ENCODE measurements around the gene SEL1L3.

Gene SEL1L3

DNA sequence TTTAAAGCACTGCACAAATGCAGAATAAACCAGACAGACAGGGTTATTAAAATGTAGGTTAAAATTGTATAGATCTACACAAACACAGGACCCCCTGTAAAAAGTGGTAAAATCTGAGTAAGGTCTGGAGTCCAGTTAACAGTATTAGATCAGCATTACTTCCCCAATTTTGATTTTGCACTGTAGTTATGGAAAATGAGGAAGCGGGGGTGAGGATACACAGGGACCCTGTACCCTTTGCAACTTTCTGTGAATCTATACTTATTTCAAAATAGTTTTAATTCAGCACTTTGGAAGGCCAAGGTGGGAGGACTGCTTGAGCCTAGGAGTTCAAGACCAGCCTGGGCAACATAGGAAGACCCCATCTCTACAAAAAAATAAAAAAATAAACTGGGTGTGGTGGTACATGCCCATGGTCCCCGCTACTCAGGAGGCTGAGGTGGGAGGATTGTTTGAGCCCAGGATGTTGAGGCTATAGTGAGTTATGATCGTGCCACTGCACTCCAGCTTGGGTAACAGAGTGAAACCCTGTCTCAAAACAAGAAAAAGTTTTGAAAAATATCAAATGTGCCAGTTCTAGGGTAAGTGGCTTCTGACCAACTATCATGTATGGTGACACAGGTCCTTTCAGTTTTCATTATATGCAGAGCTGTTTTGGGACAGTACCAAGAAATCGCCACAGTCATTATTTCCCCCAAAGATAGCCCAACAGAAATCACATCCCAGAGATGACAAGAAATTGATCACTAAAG, 17.7 kb downstream of the SEL1L3 start:
- no peak overlapping the region for H3K4me3 Mint-ChIP-seq
- peaks cover 55% of the 10 kb centered on the region for H3K36me3 Mint-ChIP-seq
- DNase-seq (ENCODE audit: low spot score in 2 of 2): no peak
- peak; percentile 91 for ATAC-seq
- H3K27ac Mint-ChIP-seq: peak overlapping the region; percentile 92
- H3K4me1 Mint-ChIP-seq: peaks cover 91% of the 10 kb centered on the region
- H3K9me3 Mint-ChIP-seq: no peaks in the 10 kb centered on the region

DNA sequence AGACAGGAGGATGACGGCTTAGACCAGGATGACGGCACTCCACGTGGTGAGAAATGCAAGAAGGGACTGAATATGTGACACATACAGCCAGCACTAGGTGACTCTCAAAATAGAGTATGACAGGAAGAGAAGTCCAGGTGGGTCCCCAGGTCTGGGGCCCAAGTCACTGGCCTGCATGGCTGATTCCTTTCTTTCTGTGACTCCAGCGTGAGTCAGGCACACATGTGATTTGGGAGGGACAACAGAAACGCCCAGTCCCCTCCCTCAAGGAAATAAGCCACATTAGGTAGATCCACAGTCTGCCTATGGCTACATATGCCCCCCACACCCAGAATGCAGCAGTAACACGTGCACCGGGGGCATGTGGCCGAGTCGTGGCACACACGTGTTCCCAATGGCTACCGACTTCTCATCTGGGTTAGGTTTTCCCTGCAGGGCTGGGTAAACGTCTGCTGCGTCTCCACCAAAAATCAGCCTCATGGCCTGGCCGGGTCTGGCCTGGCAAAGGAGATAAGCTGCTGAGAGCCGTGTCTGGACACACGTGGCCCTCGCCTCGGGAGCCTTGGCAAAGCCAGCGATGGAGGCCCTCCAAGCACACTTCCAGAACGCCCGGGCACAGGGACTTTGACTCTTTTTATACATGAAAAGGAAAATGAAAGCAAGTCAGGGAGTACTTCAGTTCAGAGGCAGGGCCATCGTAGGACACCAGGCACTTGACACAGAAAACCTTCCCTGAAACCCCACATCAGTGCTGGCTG, 19.3 kb downstream of the SEL1L3 start:
- Mint-ChIP-seq H3K4me3 (peak overlapping the region; percentile 36), H3K4me1 (peaks cover 75% of the 10 kb centered on the region), H3K9me3 (no peaks in the 10 kb centered on the region), H3K27ac (peak overlapping the region; percentile 92), H3K36me3 (peaks cover 67% of the 10 kb centered on the region)
- ATAC-seq (peak; percentile 31), DNase-seq (ENCODE audit: low spot score in 2 of 2) (no peak)

- H3K4me1 Mint-ChIP-seq: peaks cover 70% of the 10 kb centered on the region
- peak overlapping the region; percentile 36 for H3K4me3 Mint-ChIP-seq
- peaks cover 59% of the 10 kb centered on the region for H3K36me3 Mint-ChIP-seq
- ATAC-seq (no peak), DNase-seq (ENCODE audit: low spot score in 2 of 2) (no peak)
- H3K27ac Mint-ChIP-seq: peak overlapping the region; percentile 92
- H3K9me3 Mint-ChIP-seq: no peaks in the 10 kb centered on the region
Observed at GRCh38 chr4:25842229-25842845, 20.5 kb downstream of the SEL1L3 start.

DNA sequence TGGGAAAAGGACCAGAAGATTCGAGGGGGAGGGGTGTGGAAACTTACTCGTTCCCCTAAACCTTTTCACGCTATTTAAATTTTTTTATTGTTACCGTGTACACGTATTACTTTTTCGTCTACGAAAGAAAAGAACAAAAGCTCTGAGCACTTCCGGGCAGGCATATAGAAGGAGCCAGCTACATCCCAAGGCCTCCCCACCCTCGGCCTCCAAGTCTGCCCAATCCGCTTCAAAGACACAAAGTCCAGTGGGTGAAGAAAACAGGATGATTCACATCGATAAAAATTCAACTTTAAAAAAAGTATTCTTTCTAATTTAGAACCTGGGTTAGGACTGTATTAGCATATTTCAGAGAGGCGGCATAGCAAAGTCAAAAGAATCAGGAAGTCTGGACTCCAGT, 23.1 kb downstream of the SEL1L3 start:
- no peak overlapping the region for H3K27ac Mint-ChIP-seq
- no peak overlapping the region for H3K4me3 Mint-ChIP-seq
- H3K9me3 Mint-ChIP-seq: no peaks in the 10 kb centered on the region
- ATAC-seq: no peak
- peaks cover 35% of the 10 kb centered on the region for H3K36me3 Mint-ChIP-seq
- no peak for DNase-seq (ENCODE audit: low spot score in 2 of 2)
- peaks cover 61% of the 10 kb centered on the region for H3K4me1 Mint-ChIP-seq

DNA sequence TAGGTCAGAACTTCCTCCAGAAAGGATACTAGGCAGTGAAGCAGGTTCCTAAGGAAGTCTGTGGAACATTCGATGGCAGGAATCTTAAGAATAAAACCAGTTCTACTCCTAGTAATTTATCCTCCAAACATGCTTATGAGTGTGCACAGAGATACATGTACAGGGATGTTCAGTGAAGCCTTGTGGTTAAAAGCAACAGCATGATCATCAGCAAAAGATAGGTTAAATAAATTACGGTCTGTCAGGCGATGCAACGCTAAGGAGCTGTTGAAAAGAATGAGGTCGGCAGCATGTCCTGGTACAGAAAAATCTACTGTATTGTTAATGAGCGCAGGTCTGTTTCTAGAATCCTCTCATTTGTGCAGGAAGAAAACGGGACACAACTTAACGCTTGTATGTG, 23.6 kb downstream of the SEL1L3 start:
- H3K9me3 Mint-ChIP-seq: no peaks in the 10 kb centered on the region
- H3K36me3 Mint-ChIP-seq: peaks cover 39% of the 10 kb centered on the region
- no peak overlapping the region for H3K27ac Mint-ChIP-seq
- peaks cover 60% of the 10 kb centered on the region for H3K4me1 Mint-ChIP-seq
- DNase-seq (ENCODE audit: low spot score in 2 of 2): no peak
- ATAC-seq: no peak
- H3K4me3 Mint-ChIP-seq: no peak overlapping the region

DNA sequence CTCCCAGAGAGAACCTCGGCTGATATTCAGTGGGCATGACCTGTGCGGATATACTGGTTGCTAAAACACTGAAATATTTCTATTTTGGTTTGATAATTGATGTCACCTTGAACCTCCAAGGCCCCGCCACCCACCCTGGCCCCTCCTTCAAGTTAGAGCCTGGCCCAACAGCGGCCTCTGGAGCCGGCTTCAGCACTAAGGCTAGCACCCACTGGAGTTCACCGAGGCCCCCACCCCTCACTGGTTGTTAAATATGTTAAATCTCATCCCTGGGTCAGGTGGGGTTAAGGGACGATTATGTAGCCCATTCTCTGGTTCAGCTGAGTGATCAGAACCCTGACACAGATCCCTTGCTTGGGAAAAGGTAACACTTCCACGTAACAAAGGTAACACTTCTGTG, 24.3 kb downstream of the SEL1L3 start:
- Mint-ChIP-seq H3K27ac (peak overlapping the region; percentile 13), H3K4me1 (peaks cover 53% of the 10 kb centered on the region), H3K36me3 (peaks cover 42% of the 10 kb centered on the region), H3K9me3 (no peaks in the 10 kb centered on the region), H3K4me3 (no peak overlapping the region)
- DNase-seq (ENCODE audit: low spot score in 2 of 2): no peak
- no peak for ATAC-seq

- H3K36me3 Mint-ChIP-seq: peaks cover 42% of the 10 kb centered on the region
- no peak overlapping the region for H3K27ac Mint-ChIP-seq
- ATAC-seq (no peak), DNase-seq (ENCODE audit: low spot score in 2 of 2) (no peak)
- no peak overlapping the region for H3K4me3 Mint-ChIP-seq
- peaks cover 39% of the 10 kb centered on the region for H3K4me1 Mint-ChIP-seq
- no peaks in the 10 kb centered on the region for H3K9me3 Mint-ChIP-seq
Observed at GRCh38 chr4:25837107-25837506, 25.7 kb downstream of the SEL1L3 start.

- Mint-ChIP-seq H3K9me3 (no peaks in the 10 kb centered on the region), H3K4me3 (no peak overlapping the region), H3K36me3 (peaks cover 50% of the 10 kb centered on the region), H3K27ac (peak overlapping the region; percentile 76), H3K4me1 (peaks cover 23% of the 10 kb centered on the region)
- ATAC-seq (no peak), DNase-seq (ENCODE audit: low spot score in 2 of 2) (no peak)
Observed at GRCh38 chr4:25835384-25835783, 27.4 kb downstream of the SEL1L3 start.

DNA sequence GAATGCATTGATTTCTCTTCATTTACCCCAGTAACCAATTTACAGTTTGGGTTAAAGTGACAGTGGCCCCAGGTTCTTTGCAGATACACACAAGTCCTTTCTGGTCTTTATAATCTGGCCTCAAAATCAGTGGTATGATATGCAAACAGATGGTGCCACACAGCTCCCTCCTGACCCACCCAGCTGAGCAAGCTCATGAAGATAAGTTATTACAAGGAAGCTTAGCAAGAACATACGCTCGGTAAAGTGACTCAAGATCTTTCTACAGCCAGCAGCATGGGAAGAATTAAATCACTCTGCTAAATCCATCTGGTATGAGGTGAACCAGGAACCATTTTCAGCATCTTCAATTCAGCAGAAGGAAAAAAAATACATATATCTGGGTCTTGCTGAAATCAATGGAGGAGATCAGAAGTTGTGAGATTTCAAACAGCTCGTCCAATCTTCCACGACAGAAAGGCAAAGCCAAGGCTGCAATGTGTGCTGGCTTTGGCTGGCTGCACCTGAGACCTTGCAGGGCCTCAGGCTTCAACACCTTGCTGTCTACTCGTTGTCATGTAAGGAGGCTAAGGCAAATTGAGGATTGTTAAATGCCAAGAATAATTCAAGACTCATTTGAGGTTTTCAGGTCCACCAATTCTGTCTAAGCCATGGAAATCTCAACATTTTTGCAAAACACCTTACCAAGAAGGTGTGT, 28.2 kb downstream of the SEL1L3 start:
- H3K4me1 Mint-ChIP-seq: peaks cover 22% of the 10 kb centered on the region
- peak overlapping the region; percentile 76 for H3K27ac Mint-ChIP-seq
- H3K36me3 Mint-ChIP-seq: peaks cover 54% of the 10 kb centered on the region

GRCh38 chr4:25830548-25830947, 32.2 kb downstream of the SEL1L3 start:
- Mint-ChIP-seq H3K36me3 (peaks cover 76% of the 10 kb centered on the region), H3K4me3 (no peak overlapping the region), H3K27ac (no peak overlapping the region)

More for the DNA sequence above, 28.2 kb downstream of the SEL1L3 start:
- H3K9me3 Mint-ChIP-seq: no peaks in the 10 kb centered on the region
- no peak overlapping the region for H3K4me3 Mint-ChIP-seq
- ATAC-seq: no peak
- DNase-seq (ENCODE audit: low spot score in 2 of 2): no peak

DNA sequence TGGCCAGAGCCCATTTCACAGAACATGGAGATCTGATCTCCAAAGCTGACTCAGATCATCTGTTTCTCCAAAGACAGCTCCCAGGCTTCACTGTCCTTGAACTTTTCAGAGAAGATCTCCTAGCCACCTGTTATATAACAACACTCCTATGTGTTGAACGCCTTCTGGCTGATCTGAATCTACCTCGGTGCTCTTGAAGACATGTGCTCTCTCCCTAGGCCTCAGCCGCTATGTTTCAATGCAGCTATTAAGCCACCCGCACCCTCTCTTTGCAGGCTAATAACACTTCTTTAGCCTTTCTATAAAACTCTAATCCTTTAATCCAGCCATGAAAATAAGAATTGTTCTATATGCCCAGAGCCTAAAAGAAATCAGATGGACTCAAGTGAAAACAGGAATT, 34.9 kb downstream of the SEL1L3 start:
- Mint-ChIP-seq H3K27ac (peak overlapping the region; percentile 34), H3K9me3 (no peaks in the 10 kb centered on the region), H3K4me1 (peaks cover 5% of the 10 kb centered on the region), H3K4me3 (no peak overlapping the region), H3K36me3 (peaks cover 70% of the 10 kb centered on the region)
- DNase-seq (ENCODE audit: low spot score in 2 of 2) (no peak), ATAC-seq (no peak)

More at GRCh38 chr4:25830548-25830947, 32.2 kb downstream of the SEL1L3 start:
- DNase-seq (ENCODE audit: low spot score in 2 of 2) (no peak), ATAC-seq (no peak)
- Mint-ChIP-seq H3K9me3 (no peaks in the 10 kb centered on the region), H3K4me1 (peaks cover 18% of the 10 kb centered on the region)

DNA sequence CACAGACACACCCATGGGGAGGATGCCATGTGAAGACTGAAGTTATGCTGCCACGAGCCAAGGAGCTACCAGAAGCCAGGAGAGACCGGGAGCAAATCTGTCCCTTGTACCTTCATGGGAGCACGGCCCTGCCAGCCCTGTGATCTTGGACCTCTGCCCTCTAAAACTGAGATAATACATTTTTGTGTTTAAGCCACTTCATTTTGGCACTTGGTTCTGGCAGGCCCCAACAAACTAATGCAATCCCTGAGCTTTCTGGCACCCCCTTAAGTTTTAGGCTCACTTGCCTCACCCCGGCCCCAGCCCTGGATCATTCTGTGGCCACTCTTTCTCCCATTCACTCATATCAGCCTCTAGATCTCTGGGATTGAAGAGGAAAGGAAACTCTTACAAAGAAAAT, 35.4 kb downstream of the SEL1L3 start:
- no peak for ATAC-seq
- DNase-seq (ENCODE audit: low spot score in 2 of 2): no peak
- Mint-ChIP-seq H3K4me1 (peaks cover 5% of the 10 kb centered on the region), H3K36me3 (peaks cover 70% of the 10 kb centered on the region), H3K9me3 (no peaks in the 10 kb centered on the region), H3K4me3 (no peak overlapping the region), H3K27ac (peak overlapping the region; percentile 34)

GRCh38 chr4:25826074-25826752, 36.6 kb downstream of the SEL1L3 start:
- Mint-ChIP-seq H3K36me3 (peaks cover 69% of the 10 kb centered on the region), H3K27ac (peak overlapping the region; percentile 69), H3K4me1 (peaks cover 5% of the 10 kb centered on the region), H3K4me3 (no peak overlapping the region), H3K9me3 (no peaks in the 10 kb centered on the region)
- no peak for DNase-seq (ENCODE audit: low spot score in 2 of 2)
- no peak for ATAC-seq

GRCh38 chr4:25823632-25824031, 39.2 kb downstream of the SEL1L3 start:
- no peak for DNase-seq (ENCODE audit: low spot score in 2 of 2)
- peaks cover 69% of the 10 kb centered on the region for H3K36me3 Mint-ChIP-seq
- ATAC-seq: no peak
- no peak overlapping the region for H3K27ac Mint-ChIP-seq
- no peak overlapping the region for H3K4me3 Mint-ChIP-seq
- no peaks in the 10 kb centered on the region for H3K9me3 Mint-ChIP-seq
- H3K4me1 Mint-ChIP-seq: peaks cover 10% of the 10 kb centered on the region

GRCh38 chr4:25821899-25822298, 40.9 kb downstream of the SEL1L3 start:
- Mint-ChIP-seq H3K4me3 (no peak overlapping the region), H3K9me3 (no peaks in the 10 kb centered on the region), H3K4me1 (peaks cover 10% of the 10 kb centered on the region), H3K27ac (no peak overlapping the region), H3K36me3 (peaks cover 70% of the 10 kb centered on the region)
- no peak for ATAC-seq
- no peak for DNase-seq (ENCODE audit: low spot score in 2 of 2)

Measured in stimulated activated effector memory CD8-positive, alpha-beta T cell treated with anti-CD3 and anti-CD28 coated beads, Interleukin-12 subunit alpha, Interleukin-12 subunit beta, amount 100 ng/mL, for 72 hours (primary cell).